Body of pancreas (tissue), 4 donors: Measurements from ENCODE around the gene TMEM212.

Experiments used
- CTCF ChIP-seq, 7 experiments: fragments of 450-650 bp in 4 of 7; fragments of 200-600 bp in 3 of 7; sonication (generic) in 3 of 7; IDR thresholded peaks; one replicate each; pipeline ENCODE4 v1.5.1; 2016 to 2019; ENCODE audit warnings: antibody characterized with exemption in 7 of 7
- POLR2A ChIP-seq, 3 donors: fragments of 450-650 bp; IDR thresholded peaks; one replicate each; pipeline ENCODE4 v1.6.1; 2016; ENCODE audit warnings: antibody characterized with exemption in 3 of 3, mild to moderate bottlenecking in 2 of 3

GRCh38 chr3:171881251-171881650, 38.1 kb downstream of the TMEM212 start:
- no peak for TF ChIP-seq CTCF (IDR thresholded peaks at IDR 0.05)
- TF ChIP-seq POLR2A (IDR thresholded peaks at IDR 0.05): no peak
